ENCODE data around the gene DAZAP1.

The DAZAP1 gene

DNA sequence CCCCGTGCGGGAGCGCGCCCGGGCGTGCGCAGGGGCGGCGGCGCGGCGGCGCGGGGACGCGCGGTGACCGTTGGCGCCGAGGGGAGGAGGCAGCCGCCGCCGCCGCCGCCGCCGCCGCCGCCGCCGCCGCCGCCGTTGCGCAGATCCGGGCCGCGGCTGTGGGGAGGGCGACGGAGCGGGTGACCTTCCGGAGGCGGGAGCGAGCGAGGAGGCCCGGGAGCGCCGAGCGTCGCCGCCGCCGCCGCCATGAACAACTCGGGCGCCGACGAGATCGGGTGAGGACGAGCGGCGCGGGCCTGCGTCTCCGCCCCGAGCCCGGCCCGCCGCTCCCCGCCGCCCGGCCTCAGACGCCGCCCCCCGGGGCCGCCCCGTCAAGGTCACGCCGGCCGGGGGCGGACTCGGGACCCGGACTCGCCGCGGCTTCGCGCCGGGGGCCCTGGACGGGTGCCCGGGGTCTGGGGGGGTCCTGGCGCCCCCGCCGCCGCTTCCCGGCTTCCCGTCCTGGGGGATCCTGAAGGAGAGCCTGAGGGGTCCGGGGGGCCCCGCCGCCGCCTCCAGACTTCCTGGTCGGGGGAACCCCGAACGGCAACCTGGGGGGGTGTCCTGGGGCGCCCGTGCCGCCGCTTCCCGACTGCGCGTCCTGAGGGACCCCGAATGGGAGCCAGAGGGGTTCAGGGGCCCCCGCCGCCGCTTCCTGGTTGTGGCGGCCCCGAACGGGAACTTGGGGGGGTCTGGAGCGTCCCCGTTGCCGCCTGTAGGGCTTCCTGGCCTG, at the start of gene DAZAP1:
Gene DAZAP1, plus strand, starts transcription at position 59 of the 772 bp plus-strand sequence. Its CDS starts 188 bp downstream, at position 247.
- DNase-seq (ENCODE audit: low spot score), result no peak

DNA sequence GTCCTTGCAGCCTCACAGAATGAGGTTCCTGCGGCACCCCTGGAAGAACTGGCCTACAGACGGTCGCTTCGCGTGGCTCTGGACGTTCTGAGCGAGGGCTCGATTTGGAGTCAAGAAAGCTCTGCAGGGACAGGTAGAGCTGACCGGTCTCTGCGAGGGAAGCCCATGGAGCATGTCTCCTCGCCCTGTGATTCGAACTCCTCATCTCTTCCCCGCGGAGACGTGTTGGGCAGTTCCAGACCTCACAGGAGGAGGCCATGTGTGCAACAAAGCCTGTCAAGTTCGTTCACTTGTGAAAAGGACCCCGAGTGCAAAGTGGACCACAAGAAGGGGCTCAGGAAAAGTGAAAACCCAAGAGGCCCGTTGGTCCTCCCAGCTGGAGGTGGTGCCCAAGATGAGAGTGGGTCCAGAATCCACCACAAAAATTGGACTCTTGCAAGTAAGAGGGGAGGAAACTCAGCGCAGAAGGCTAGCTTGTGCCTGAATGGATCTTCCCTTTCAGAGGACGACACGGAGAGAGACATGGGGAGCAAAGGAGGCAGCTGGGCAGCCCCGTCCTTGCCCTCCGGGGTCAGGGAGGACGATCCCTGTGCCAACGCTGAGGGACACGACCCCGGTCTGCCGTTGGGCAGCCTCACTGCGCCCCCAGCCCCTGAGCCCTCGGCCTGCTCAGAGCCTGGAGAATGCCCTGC, 47.1 kb upstream of the DAZAP1 start:
- no peak for DNase-seq (ENCODE audit: low spot score)

DNA sequence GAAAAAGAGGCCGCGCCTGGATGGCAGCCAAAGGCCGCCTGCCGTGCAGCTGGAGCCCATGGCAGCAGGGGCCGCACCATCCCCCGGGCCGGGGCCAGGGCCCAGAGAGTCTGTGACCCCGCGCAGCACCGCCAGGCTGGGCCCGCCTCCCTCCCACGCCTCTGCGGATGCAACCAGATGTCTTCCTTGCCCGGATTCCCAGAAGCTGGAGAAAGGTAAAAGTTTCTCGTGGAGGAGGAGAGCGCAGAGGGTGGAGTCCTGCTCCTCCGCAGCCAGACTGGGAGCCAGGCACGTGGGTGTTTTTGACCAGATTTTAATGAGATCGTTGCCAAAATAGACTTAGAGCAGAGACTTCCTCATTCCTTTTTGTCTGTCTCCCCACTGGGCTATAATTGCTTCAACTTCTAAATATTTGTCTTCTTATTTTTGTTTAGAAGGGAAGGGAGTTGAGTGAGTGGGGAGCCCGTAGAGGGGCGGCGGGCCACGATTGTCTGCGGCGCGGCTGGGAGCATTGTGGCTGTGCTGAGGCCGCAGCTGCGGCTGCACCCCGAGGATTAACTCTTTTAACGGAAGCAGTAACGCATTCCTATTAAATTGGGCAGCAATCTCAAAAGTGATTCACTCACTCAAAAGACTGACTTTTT, 46.4 kb upstream of the DAZAP1 start:
- DNase-seq (ENCODE audit: low spot score), result no peak

- DNase-seq (ENCODE audit: low spot score), result no peak
These were observed 45.6 kb upstream of the DAZAP1 start for GRCh38 chr19:1361601-1362386.

GRCh38 chr19:1362387-1363257, 44.8 kb upstream of the DAZAP1 start:
- no peak for DNase-seq (ENCODE audit: low spot score)

DNA sequence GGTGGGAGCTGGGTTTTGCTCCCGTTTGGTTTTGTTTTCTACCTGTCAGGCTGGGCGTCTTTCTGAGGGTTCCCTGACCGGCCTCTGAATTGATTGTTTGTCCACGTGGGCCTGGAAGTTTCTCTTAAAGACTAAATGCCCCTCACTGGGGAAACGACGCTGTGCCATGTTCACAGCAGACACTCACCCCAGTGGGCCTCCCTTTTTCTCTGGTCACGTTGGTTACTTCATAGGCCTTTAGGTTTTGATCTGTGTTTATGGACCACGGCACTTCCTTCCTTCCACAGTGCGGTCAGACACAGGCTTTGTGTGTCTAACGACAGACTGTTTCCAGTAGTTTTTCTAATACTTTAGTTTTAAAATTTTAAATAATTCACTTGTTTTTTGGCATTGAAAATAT, 43.8 kb upstream of the DAZAP1 start:
- no peak for DNase-seq (ENCODE audit: low spot score)

- DNase-seq (ENCODE audit: low spot score), result no peak
These were observed 43.2 kb upstream of the DAZAP1 start for GRCh38 chr19:1364070-1364704.

- no peak for DNase-seq (ENCODE audit: low spot score)
These were observed 41.8 kb upstream of the DAZAP1 start for GRCh38 chr19:1365319-1366269.

DNA sequence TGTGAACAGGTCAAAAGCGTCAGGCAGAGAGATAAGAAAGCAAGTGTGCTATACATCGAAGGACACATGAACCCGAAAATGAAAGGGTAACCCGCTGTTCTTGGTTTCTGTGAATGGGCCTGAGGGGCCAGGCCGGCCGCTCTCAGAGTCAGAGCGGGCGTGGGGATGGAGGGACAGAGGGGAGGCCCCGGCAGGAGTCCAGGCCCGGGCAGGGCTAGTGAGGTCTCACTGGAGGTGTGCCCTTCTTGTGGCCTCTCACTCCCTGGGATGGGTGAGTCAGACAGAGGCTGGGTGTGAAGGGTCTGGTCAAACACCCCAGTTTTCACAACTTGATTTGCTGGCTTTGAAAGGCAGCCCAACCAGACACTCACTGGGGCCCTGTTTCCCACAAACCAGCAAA, 41.1 kb upstream of the DAZAP1 start:
- DNase-seq (ENCODE audit: low spot score), result no peak

DNA sequence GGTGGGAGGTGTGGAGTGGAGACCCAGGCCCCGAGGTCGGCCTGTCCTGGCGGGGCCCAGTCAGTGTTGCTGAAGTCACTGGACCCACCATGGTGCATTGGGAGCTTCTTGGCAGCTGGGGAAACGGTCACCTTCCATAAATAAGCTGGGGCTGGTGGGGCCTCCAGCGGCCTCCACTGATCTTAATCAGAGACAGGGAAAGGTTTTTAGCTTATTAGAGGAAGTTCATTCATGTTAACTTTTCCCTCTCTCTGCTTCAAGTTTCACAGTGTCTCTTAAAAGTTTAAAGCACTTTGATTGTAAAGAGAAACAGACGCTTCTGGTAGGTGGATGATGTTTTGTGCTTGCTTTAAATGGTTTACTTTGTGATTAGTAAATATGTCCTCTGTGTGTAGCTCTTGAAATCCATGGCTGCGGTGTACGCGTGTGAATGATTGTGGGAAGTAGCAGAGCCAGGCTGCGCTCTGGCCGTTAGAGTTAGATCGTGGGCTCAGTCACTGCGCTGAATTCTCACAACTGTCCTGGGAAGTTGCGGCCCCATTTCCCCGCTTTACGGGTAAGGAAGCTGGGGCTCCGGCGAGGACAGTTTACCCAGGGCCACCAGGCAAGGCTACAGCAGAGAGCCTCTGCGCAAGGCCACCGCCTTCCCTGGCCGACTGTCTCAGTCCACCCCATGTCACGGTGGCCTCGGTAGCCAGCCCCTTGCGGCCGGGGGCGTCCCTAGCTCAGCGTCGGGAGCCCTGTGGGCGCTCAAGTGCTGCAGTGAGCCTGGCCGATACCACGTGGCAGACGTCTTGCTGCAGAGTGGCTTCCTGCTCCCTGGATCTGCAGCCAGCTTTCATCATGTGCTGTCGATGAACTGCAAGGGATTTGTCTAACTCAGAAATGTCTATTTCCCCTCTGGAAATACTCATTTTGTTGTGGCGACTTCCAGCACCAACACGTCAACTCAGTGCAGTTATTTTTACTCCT, 40.2 kb upstream of the DAZAP1 start:
- DNase-seq (ENCODE audit: low spot score), result no peak

- DNase-seq (ENCODE audit: low spot score), result no peak
These were observed 38.1 kb upstream of the DAZAP1 start for GRCh38 chr19:1369214-1369805.

DNA sequence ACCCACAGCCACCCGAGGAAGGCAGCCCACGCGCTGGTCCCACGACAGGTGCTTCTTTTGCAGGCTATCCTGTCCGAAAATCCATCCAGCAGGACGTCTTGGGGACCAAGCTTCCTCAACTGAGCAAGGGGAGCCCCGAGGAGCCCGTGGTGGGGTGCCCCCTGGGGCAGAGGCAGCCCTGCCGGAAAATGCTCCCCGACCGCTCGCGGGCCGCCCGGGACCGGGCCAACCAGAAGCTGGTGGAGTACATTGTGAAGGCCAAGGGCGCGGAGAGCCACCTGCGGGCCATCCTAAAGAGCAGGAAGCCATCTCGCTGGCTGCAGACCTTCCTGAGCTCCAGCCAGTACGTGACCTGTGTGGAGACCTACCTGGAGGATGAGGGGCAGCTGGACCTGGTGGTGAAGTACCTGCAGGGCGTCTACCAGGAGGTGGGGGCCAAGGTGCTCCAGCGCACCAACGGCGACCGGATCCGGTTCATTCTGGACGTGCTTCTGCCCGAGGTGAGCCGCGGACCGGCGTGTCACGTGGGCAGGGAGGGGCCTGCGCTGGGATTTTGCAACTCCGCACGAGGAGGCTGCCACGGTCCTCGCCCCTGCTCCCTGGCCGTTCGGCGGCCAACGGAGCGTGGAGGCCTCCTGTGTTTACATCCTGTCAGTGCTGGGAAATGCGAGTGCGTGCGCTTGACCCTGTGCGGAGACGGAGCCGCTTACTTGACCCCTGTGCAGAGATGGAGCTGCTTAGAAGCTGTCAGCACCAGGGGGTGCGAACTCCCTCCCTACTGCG, 36.6 kb upstream of the DAZAP1 start:
- no peak for DNase-seq (ENCODE audit: low spot score)

GRCh38 chr19:1373042-1373533, 34.3 kb upstream of the DAZAP1 start:
- DNase-seq (ENCODE audit: low spot score), result no peak

- no peak for DNase-seq (ENCODE audit: low spot score)
These were observed 33.7 kb upstream of the DAZAP1 start for GRCh38 chr19:1373534-1374249.

- no peak for DNase-seq (ENCODE audit: low spot score)
These were observed 33.2 kb upstream of the DAZAP1 start for GRCh38 chr19:1374250-1374577.

- no peak for DNase-seq (ENCODE audit: low spot score)
These were observed 31.0 kb upstream of the DAZAP1 start for GRCh38 chr19:1376415-1376805.

Data from ecto neural progenitor cell (in vitro differentiated cells).